H1 (cell line): ENCODE data around the gene PIAS4. TPM values are rescaled to one million over a fixed set of nuclear protein-coding genes. Genes with fewer than 3 reads are reported as not detected.

ENCODE experiments used
- ATF2 ChIP-seq: IDR thresholded peaks from 2 replicates; pipeline ENCODE4 v1.6.1; 2012; ENCODE audit warnings: low read length, inconsistent platforms
- CHD1 ChIP-seq: IDR thresholded peaks from 2 replicates; pipeline ENCODE4 v1.6.1; 2012; ENCODE audit warnings: low read depth, low read length, improper control_type of control experiment
- TAF1 ChIP-seq: IDR thresholded peaks from 2 replicates; pipeline ENCODE4 v1.6.1; 2011; ENCODE audit warnings: mild to moderate bottlenecking, low read depth, low read length
- YY1 ChIP-seq: IDR thresholded peaks from 2 replicates; pipeline ENCODE4 v1.6.1; 2011; ENCODE audit warnings: low read depth, mild to moderate bottlenecking, low read length
- polyA plus RNA-seq, 7 experiments: library from polyadenylated mRNA; depleted of rRNA in 3 of 7; stranded (reverse) in 5 of 7; unstranded in 2 of 7; fragments of >200 nt in 5 of 7; fragments of 200-250 nt in 2 of 7; gene quantifications; 1 replicate in 5 of 7; 2 replicates in 1 of 7; 4 replicates in 1 of 7; pipeline versions ENCODE4 v1.2.1 to v1.2.3, GENCODE V29; 2011 to 2013; ENCODE audit warnings: missing spikeins in 2 of 7, mixed read lengths in 2 of 7
- total RNA-seq: library from RNA; stranded (reverse); fragmentation: NEBNext Ultra II Directional; extraction: Animal tissue kit (Norgen Biotek cat#: 25700); gene quantifications from 2 replicates; pipeline ENCODE4 v1.2.1, GENCODE V29; 2021
- TF ChIP-seq, protein P1 (sequence below): IDR thresholded peaks from 2 replicates; pipeline ENCODE4 v1.6.1; 2012; ENCODE audit warnings: inconsistent platforms

Gene PIAS4
- total and polyA plus RNA-seq, 2 of the 8 experiments (the other 6 are each of a cell fraction or from before 2014, with no cell fraction given) = 30.2 to 51.4 TPM

DNA sequence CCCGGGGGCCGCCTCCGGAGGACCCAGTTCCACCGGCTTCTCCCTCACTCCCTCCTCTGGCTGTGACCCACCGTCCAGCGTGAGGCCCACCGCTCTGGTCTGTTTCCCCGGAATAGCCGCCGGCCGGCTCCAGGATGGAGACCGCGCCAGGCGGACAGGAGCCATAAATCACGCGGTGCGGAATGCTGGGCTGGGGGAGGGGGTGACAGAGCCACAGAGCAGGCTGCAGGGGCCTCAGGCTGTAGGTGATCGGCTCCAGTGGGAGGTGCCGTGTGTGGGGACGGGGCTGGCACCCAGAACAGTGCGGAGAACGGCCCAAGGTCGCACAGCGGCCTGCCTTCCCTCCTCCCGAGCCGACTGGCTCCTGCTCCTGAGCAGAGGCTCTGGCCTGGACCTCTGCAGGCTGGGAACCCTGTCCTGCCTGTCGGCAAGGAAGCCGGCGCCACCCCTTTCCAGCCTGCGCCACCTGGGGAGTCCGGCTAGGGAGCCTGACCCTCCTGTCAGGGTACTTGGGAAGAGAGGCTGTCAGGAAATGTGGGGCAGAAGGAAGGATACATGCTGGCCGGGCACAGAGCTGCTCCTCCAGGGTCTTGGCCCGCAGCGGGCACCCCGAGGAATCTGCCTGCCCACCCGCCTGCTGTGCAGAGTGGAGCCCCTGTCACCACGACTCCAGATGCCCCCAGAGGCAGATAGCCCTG, 8.3 kb downstream of the PIAS4 start (continued):
- no peak for TF ChIP-seq ATF2
- no peak for TF ChIP-seq YY1
- TF ChIP-seq, protein P1, sequence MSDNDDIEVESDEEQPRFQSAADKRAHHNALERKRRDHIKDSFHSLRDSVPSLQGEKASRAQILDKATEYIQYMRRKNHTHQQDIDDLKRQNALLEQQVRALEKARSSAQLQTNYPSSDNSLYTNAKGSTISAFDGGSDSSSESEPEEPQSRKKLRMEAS = no peak
- TF ChIP-seq TAF1 = no peak
- TF ChIP-seq CHD1 = no peak
